Astrocyte (in vitro differentiated cells and primary cell): ENCODE results near the gene IFITM2. TPM values are rescaled to one million over a fixed set of nuclear protein-coding genes. Genes with fewer than 3 reads are reported as not detected.
"Not testable (repeated sequence)": the region's sequence is repeated elsewhere in the genome, so short reads cannot be mapped to it uniquely, and the experiment has no call there.

Source experiments
- DNase-seq: peaks from one replicate; pipeline ENCODE4 v3.0.0-alpha.2; 2010; ENCODE audit warnings: low read depth
- FAIRE-seq: peaks from 2 replicates; lab custom pipeline; 2011; peaks lifted over from hg19 to GRCh38; lab: Jason Lieb, UNC
- H2AFZ ChIP-seq: 2 replicates; pipeline ENCODE4 v1.6.0; 2012; ENCODE audit warnings: low read depth, low read length, inconsistent platforms
- H3K27ac ChIP-seq: 2 replicates; pipeline ENCODE4 v1.5.1; 2011; ENCODE audit warnings: low read depth, low read length, inconsistent platforms
- H3K27me3 ChIP-seq: 2 replicates; pipeline ENCODE4 v1.6.0; 2011; ENCODE audit warnings: low read length, inconsistent platforms; ENCODE audit not compliant: insufficient read depth
- H3K36me3 ChIP-seq: 2 replicates; pipeline ENCODE4 v1.5.1; 2011; ENCODE audit warnings: low read length, inconsistent platforms; ENCODE audit not compliant: insufficient read depth
- H3K4me1 ChIP-seq: 2 replicates; pipeline ENCODE4 v1.5.1; 2011; ENCODE audit warnings: low read length, inconsistent platforms; ENCODE audit not compliant: insufficient read depth
- H3K4me2 ChIP-seq: 2 replicates; pipeline ENCODE4 v1.6.0; 2012; ENCODE audit warnings: low read length, inconsistent platforms
- H3K4me3 ChIP-seq: 2 replicates; pipeline ENCODE4 v1.5.1; 2011; ENCODE audit warnings: low read depth, mild to moderate bottlenecking, low read length, inconsistent platforms; ENCODE audit not compliant: insufficient read depth
- H3K79me2 ChIP-seq: 2 replicates; pipeline ENCODE4 v1.6.0; 2012; ENCODE audit warnings: mild to moderate bottlenecking, low read length, inconsistent platforms; ENCODE audit not compliant: insufficient read depth
- H3K9ac ChIP-seq: 2 replicates; pipeline ENCODE4 v1.6.0; 2012; ENCODE audit warnings: mild to moderate bottlenecking, low read length, inconsistent platforms
- H3K9me3 ChIP-seq: 2 replicates; pipeline ENCODE4 v1.5.1; 2012; ENCODE audit warnings: low read depth, mild to moderate bottlenecking, low read length, inconsistent platforms; ENCODE audit not compliant: insufficient read depth
- H4K20me1 ChIP-seq: 2 replicates; pipeline ENCODE4 v1.6.0; 2012; ENCODE audit warnings: low read length, inconsistent platforms; ENCODE audit not compliant: insufficient read depth
- H3K27ac Mint-ChIP-seq: one replicate; pipeline ENCODE4 v1.8.0; 2021; ENCODE audit warnings: mild to moderate bottlenecking, mixed read lengths; ENCODE audit not compliant: unreplicated experiment
- H3K27me3 Mint-ChIP-seq: one replicate; pipeline ENCODE4 v1.8.0; 2021; ENCODE audit warnings: low read depth, mixed read lengths; ENCODE audit not compliant: unreplicated experiment
- H3K36me3 Mint-ChIP-seq: one replicate; pipeline ENCODE4 v1.8.0; 2021; ENCODE audit warnings: low read depth, mixed read lengths; ENCODE audit not compliant: unreplicated experiment
- H3K4me1 Mint-ChIP-seq: one replicate; pipeline ENCODE4 v1.8.0; 2021; ENCODE audit warnings: low read depth, mixed read lengths; ENCODE audit not compliant: unreplicated experiment
- H3K4me3 Mint-ChIP-seq: one replicate; pipeline ENCODE4 v1.8.0; 2021; ENCODE audit warnings: mild to moderate bottlenecking, moderate library complexity, mixed read lengths; ENCODE audit not compliant: unreplicated experiment
- H3K9me3 Mint-ChIP-seq: one replicate; pipeline ENCODE4 v1.8.0; 2021; ENCODE audit warnings: mild to moderate bottlenecking, mixed read lengths; ENCODE audit not compliant: unreplicated experiment
- CTCF ChIP-seq: IDR thresholded peaks from 2 replicates; pipeline ENCODE4 v1.5.1; 2011; ENCODE audit warnings: low read depth, mild to moderate bottlenecking, inconsistent platforms, low read length, moderate library complexity; ENCODE audit not compliant: insufficient read depth
- total RNA-seq: library from RNA; stranded (reverse); gene quantifications from 2 replicates; pipeline ENCODE4 v1.2.1, GENCODE V29; 2021

IFITM2 gene
- total RNA-seq, 1 donor from 2014 or later = 474 TPM

- Histone ChIP-seq H4K20me1 (no peaks in the 10 kb centered on the region), H3K27me3 (peaks cover 4% of the 10 kb centered on the region), H3K9ac (no peak overlapping the region), H2AFZ (no peak overlapping the region), H3K27ac (no peak overlapping the region), H3K9me3 (no peaks in the 10 kb centered on the region), H3K4me2 (no peak overlapping the region), H3K4me3 (no peak overlapping the region), H3K79me2 (no peaks in the 10 kb centered on the region), H3K36me3 (no peaks in the 10 kb centered on the region), H3K4me1 (no peaks in the 10 kb centered on the region)
- FAIRE-seq = no peak
- no peak overlapping the region for H3K4me3 Mint-ChIP-seq
- H3K9me3 Mint-ChIP-seq = no peaks in the 10 kb centered on the region
- TF ChIP-seq CTCF = no peak
- no peaks in the 10 kb centered on the region for H3K4me1 Mint-ChIP-seq
- H3K27ac Mint-ChIP-seq = no peak overlapping the region
- peaks cover 17% of the 10 kb centered on the region for H3K27me3 Mint-ChIP-seq
- no peaks in the 10 kb centered on the region for H3K36me3 Mint-ChIP-seq
- DNase-seq = no peak
Measured at GRCh38 chr11:266676-267439, 40.8 kb upstream of the IFITM2 start.

GRCh38 chr11:267491-267994, 40.1 kb upstream of the IFITM2 start:
- H3K36me3 ChIP-seq = no peaks in the 10 kb centered on the region
- no peak overlapping the region for H3K9ac ChIP-seq
- FAIRE-seq (no peak), DNase-seq (no peak)
- no peaks in the 10 kb centered on the region for H4K20me1 ChIP-seq
- peaks cover 9% of the 10 kb centered on the region for H3K27me3 ChIP-seq
- H2AFZ ChIP-seq = no peak overlapping the region
- H3K4me3 ChIP-seq = no peak overlapping the region
- TF ChIP-seq CTCF = no peak
- H3K4me3 Mint-ChIP-seq = no peak overlapping the region
- no peaks in the 10 kb centered on the region for H3K36me3 Mint-ChIP-seq
- H3K9me3 ChIP-seq = no peaks in the 10 kb centered on the region
- H3K4me2 ChIP-seq = no peak overlapping the region
- peaks cover 23% of the 10 kb centered on the region for H3K27me3 Mint-ChIP-seq
- no peak overlapping the region for H3K27ac ChIP-seq
- peaks cover 2% of the 10 kb centered on the region for H3K9me3 Mint-ChIP-seq
- no peak overlapping the region for H3K27ac Mint-ChIP-seq
- H3K4me1 ChIP-seq = no peaks in the 10 kb centered on the region
- H3K4me1 Mint-ChIP-seq = no peaks in the 10 kb centered on the region
- H3K79me2 ChIP-seq = no peaks in the 10 kb centered on the region

GRCh38 chr11:268716-269145, 38.9 kb upstream of the IFITM2 start:
- FAIRE-seq, H3K9me3 ChIP-seq, H3K4me3 Mint-ChIP-seq, H3K4me1 Mint-ChIP-seq, H3K4me3 ChIP-seq, H3K36me3 ChIP-seq, H3K79me2 ChIP-seq, H3K36me3 Mint-ChIP-seq, H2AFZ ChIP-seq, H3K27ac Mint-ChIP-seq, H3K4me2 ChIP-seq, H3K9me3 Mint-ChIP-seq, H4K20me1 ChIP-seq, H3K27ac ChIP-seq, H3K4me1 ChIP-seq, H3K9ac ChIP-seq: not testable (repeated sequence)
- peak; percentile 18 for DNase-seq
- H3K27me3 ChIP-seq = peaks cover 11% of the 10 kb centered on the region
- H3K27me3 Mint-ChIP-seq = peaks cover 27% of the 10 kb centered on the region
